Dedifferentiated amniotic fluid mesenchymal stem cell (primary cell): ENCODE data around the gene TMEM11.

ENCODE experiments used
- DNase-seq: peaks from one replicate; pipeline ENCODE4 v3.0.0-alpha.2; 2016; ENCODE audit errors: extremely low spot score

The TMEM11 gene

GRCh38 chr17:21186399-21187187 is 27.4 kb downstream of the TMEM11 start:
- DNase-seq, result no peak

- peak; percentile 39 for DNase-seq
Observed at GRCh38 chr17:21185061-21185460, 28.9 kb downstream of the TMEM11 start.

- no peak for DNase-seq
Observed at GRCh38 chr17:21184570-21184969, 29.4 kb downstream of the TMEM11 start.

GRCh38 chr17:21183468-21183867 is 30.5 kb downstream of the TMEM11 start:
- no peak for DNase-seq

GRCh38 chr17:21177854-21178600 is 35.9 kb downstream of the TMEM11 start:
- no peak for DNase-seq

- DNase-seq, result no peak
Observed at GRCh38 chr17:21177401-21177800, 36.6 kb downstream of the TMEM11 start.

GRCh38 chr17:21176773-21177395 is 37.1 kb downstream of the TMEM11 start:
- DNase-seq, result no peak

GRCh38 chr17:21174713-21175112 is 39.2 kb downstream of the TMEM11 start:
- DNase-seq, result no peak

- no peak for DNase-seq
Observed at GRCh38 chr17:21174186-21174585, 39.8 kb downstream of the TMEM11 start.

GRCh38 chr17:21173543-21173942 is 40.4 kb downstream of the TMEM11 start:
- DNase-seq, result no peak

- no peak for DNase-seq
Observed at GRCh38 chr17:21172846-21173245, 41.1 kb downstream of the TMEM11 start.

GRCh38 chr17:21171970-21172510 is 41.9 kb downstream of the TMEM11 start:
- DNase-seq, result no peak

GRCh38 chr17:21171309-21171922 is 42.5 kb downstream of the TMEM11 start:
- no peak for DNase-seq

GRCh38 chr17:21170809-21171208 is 43.2 kb downstream of the TMEM11 start:
- DNase-seq, result no peak

- no peak for DNase-seq
Observed at GRCh38 chr17:21169496-21169895, 44.5 kb downstream of the TMEM11 start.

GRCh38 chr17:21168555-21168865 is 45.5 kb downstream of the TMEM11 start:
- no peak for DNase-seq

- no peak for DNase-seq
Observed at GRCh38 chr17:21167303-21167702, 46.7 kb downstream of the TMEM11 start.

- DNase-seq, result peak; percentile 28
Observed at GRCh38 chr17:21166595-21167210, 47.3 kb downstream of the TMEM11 start.

GRCh38 chr17:21165922-21166594 is 47.9 kb downstream of the TMEM11 start:
- no peak for DNase-seq

- no peak for DNase-seq
Observed at GRCh38 chr17:21164620-21165019, 49.3 kb downstream of the TMEM11 start.

- no peak for DNase-seq
Observed at GRCh38 chr17:21164216-21164615, 49.7 kb downstream of the TMEM11 start.
